ENCODE measurements around the gene FKBP5.
A peak's percentile ranks its signal among the peaks of the same experiment; 100 is the strongest.

The FKBP5 gene

GRCh38 chr6:35662999-35663398 lies 25.7 kb downstream of the FKBP5 start:
- no peak for DNase-seq (ENCODE audit: low spot score)

DNA sequence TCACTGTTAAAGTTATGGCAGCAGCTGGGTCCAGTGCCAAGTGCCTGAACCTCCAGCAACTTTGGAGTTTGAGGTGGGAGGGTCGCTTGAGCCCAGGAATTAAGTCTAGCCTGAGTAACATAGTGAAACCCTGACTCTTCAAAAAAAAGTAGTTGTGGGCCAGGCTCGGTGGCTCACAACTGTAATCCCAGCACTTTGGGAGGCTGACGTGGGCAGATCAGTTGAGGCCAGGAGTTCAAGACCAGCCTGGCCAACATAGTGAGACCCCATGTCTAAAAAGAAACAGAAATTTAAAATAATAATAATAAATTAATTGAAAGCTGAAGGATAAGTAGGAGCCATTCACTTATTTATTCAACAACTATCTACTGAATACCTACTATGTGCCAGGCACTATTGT lies 33.8 kb downstream of the FKBP5 start:
- DNase-seq (ENCODE audit: low spot score), result no peak

- no peak for DNase-seq (ENCODE audit: low spot score)
Measured at GRCh38 chr6:35651244-35651643, 37.5 kb downstream of the FKBP5 start.

DNA sequence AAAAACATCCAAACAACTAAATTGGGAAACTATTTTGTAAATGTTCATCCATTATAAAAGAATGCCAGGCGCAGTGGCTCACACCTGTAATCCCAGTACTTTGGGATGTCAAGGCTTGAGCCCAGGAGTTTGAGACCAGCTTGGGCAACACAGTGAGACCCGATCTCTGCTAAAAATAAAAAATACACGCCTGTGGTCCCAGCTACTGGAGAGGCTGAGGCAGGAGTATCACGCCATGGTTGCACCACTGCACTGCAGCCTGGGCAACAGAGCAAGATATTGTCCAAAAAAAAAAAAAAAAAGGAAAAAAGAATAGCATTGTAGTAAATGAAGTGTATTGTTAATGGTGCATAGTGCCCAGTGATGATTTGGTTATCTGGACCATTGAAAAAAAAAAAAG lies 38.7 kb downstream of the FKBP5 start:
- DNase-seq (ENCODE audit: low spot score), result no peak

DNA sequence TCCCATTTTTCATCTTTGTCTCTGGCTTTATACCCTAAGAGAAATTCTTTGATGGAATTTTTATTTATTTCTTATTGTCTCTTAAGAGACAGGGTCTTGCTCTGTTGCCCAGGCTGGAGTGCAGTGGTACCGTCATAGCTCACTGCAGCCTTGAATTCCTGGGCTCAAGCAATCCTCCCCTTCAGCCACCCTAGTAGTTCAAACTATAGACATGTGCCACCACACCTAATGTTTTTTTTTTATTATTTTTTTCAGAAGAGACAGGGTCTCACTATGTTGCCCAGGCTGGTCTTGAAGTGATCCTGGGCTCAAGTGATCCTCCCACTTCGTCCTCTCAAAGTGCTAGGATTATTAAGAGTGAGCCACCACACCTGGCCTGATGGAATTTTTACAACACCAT lies 40.5 kb downstream of the FKBP5 start:
- DNase-seq (ENCODE audit: low spot score), result no peak

DNA sequence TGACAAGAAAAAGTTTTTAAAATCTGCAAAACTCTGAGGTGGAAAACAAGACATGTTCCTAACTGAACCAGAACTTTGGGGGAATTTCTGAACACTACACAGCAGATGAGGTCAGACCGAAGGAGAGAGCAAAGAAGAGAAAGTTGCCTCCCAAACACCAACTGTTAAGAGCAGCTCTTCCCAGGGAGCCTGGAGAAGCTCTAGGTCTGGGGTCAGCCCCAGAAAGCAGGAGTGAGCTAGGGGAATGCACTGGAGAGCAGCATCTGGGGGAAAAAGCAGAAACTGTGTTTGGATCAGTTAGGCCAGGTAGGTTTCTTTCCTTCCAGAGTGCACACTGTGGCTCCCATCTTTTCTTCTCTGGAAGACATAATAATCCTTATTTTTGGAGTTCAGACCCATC lies 41.3 kb downstream of the FKBP5 start:
- DNase-seq (ENCODE audit: low spot score), result no peak

DNA sequence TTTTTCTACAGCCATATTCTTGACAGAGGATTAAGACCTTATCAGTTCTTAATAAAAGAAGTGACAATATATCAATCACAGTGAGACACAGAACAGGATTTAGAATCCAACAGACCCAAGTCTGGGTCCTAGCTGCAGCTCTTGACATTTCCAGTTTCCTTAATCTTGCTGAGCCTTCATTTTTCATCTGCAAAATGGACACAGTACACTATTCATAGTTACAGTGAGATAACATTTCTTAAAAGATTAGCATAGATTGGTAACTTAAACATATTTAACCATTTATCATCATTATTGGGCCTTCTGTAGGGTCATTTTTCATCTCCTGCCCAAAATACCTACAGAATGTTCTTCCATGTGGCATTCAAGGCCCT lies 45.6 kb downstream of the FKBP5 start:
- DNase-seq (ENCODE audit: low spot score), result no peak

DNA sequence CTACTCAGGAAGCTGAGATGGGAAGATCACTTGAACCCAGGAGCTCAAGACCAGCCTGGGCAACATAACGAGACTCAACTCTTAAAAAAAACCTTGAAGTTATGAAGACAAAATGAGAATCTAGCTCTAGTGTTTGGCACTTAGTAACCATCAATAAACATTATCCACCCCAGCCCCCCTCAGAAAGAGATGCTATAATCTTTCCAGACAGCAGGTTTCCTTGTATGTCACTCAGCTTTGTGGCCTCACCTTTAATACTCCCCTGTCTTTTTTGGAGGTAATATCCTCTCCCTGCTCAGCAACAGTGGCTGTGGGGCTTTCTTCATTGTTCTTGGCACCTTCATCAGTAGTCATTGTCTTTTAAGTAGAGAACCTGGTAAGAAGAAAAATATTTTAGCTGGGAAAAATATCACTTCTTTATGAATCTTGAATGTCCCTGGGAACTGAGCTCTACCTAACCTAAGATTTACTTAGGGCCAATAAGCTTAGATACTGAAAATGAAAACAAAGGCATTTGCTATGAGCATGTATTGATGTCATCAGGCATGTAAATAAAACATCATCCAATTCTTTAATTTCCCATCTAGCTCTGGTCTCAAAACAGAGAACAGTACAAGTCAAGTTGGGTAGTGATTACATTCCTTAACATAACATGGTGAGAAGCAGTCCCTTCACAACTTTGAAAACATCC lies 46.1 kb downstream of the FKBP5 start:
- no peak for DNase-seq (ENCODE audit: low spot score)

DNA sequence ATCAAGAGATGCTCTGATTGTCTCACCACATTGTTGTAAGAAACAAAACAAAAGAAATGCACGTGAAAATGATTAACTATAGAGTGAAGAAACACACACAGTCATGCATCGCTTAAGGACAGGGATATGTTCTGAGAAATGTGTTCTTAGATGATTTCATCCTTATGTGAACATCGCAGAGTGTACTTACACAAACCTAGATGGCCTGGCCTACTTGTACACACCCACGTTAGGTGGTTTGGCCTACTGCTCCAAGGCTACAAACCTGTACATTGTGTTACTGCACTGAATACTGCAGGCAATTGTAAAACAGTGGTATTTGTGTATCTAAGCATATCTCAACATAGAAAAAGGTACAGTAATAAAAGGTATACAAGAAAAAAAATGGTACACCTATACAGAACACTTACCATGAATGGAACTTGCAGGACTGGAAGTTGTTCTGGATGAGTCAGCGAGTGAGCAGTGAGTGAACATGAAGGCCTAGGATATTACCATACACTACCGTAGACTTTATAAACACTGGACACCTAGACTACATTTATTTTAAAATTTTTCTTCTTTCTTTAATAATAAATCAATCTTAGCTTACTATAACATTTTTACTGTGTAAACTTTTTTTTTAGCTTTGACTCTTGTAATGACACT lies 48.6 kb downstream of the FKBP5 start:
- DNase-seq (ENCODE audit: low spot score), result no peak

DNA sequence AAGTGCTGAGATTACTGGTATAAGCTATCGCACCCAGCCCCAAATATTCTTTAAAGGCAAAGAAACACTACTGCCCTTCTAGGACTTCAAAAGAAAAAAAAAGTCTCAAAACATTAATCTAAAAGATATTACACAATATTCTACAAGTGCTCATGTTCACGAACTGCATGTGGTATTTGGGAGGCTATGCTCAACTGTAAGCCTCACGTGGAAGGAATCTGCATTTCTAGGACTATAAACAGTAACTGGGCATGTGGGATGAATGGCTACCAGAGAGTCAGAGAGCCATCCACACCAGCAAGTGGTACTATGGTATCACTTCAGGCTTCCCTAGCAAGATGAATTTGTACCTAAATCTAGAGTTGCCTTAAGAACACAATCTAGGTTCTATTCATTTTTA lies 50.0 kb downstream of the FKBP5 start:
- DNase-seq (ENCODE audit: low spot score), result no peak

GRCh38 chr6:35637911-35638310 lies 50.8 kb downstream of the FKBP5 start:
- DNase-seq (ENCODE audit: low spot score), result no peak

DNA sequence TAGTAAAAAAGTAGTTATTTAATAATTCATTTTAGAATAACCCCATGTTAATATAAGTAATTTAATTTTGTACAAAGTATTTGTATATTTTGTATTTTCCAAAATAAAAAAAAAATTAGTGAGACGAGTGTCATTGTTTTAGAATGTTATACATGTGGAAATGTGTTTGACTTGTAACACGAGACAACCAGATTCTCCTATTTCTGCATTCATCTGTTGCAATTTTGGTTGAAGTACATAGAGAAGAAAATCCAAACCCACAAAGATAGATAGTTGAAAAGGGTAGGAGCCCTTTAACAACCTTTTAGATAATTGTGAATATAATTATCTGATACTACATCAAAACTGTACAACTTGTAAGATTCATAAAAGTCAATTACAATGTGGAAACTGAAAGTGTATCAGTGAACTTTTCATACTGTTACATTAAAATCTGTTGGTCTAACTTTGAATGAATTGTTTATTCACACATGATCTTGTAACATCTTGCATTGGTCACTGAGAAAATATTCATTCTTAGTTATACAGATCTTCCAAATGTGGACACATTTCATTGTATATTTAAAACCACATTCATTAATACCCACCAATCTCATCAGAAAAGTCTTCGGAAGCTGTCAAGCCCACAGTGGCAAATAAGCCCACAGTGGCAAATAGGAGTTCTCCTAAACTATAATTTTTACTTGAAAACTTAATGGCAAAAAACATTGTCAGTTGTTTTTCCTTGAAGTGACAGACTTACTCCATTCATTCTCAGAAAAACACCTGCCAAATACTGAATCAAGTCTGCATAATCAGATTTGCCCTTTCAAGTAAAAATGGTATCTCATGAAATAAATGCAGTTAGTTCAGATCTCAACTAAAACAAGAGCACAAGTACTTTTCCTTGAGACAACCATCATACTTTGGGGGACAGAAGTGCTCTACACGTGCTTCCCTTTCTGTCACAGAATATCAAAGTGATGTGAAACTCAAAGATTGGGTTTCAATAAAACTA lies 52.8 kb downstream of the FKBP5 start:
- DNase-seq (ENCODE audit: low spot score), result no peak

GRCh38 chr6:35634316-35634715 lies 54.4 kb downstream of the FKBP5 start:
- peak; percentile 24 for DNase-seq (ENCODE audit: low spot score)

- DNase-seq (ENCODE audit: low spot score), result no peak
Measured at GRCh38 chr6:35633579-35634089, 55.1 kb downstream of the FKBP5 start.

GRCh38 chr6:35629876-35630378 lies 58.8 kb downstream of the FKBP5 start:
- DNase-seq (ENCODE audit: low spot score), result no peak

GRCh38 chr6:35626401-35626800 lies 62.3 kb downstream of the FKBP5 start:
- no peak for DNase-seq (ENCODE audit: low spot score)

- DNase-seq (ENCODE audit: low spot score), result peak; percentile 18
Measured at GRCh38 chr6:35624341-35625070, 64.2 kb downstream of the FKBP5 start.

GRCh38 chr6:35622283-35622682 lies 66.4 kb downstream of the FKBP5 start:
- DNase-seq (ENCODE audit: low spot score), result no peak

- no peak for DNase-seq (ENCODE audit: low spot score)
Measured at GRCh38 chr6:35620706-35621105, 68.0 kb downstream of the FKBP5 start.

DNA sequence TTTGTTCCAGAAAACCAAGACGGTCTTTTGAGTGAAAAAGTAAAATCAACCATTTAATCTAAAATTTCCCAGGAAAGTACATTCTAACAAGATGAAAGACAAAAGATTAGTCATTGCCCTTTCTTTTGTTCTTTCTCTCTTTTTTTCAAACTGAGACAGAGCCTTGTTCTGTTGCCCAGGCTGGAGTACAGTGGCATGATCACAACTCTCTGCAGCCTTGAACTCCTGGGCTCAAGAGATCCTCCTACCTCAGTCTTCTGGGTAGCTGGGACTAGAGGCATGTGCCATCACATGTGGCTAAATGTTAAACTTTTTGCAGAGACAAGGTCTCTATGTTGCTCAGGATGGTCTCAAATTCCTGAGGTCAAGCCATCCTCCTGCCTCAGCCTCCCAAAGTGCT lies 75.0 kb downstream of the FKBP5 start:
- DNase-seq (ENCODE audit: low spot score), result no peak

DNA sequence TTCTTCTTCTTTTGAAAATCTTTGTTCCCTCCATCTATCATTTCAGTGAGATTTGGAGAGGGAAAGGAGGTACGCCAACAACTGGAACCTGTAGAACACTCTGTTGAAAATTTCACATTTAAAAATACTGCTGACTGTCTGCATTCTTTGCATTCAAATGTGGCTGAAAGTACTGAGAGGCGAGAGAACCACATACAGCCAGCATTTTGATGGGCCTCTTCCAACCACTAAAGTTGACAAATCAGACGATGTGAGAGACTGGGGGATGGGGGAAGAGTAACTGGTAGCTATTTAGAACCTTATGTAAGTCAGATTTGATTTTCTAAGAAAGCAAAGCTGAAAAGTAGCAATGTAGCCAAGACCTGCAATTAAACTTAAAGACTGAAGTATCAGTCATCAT lies 77.5 kb downstream of the FKBP5 start:
- DNase-seq (ENCODE audit: low spot score), result peak; percentile 41

- DNase-seq (ENCODE audit: low spot score), result no peak
Measured at GRCh38 chr6:35610830-35611229, 77.9 kb downstream of the FKBP5 start.
